ENCODE data around the gene SNAI3.
A peak's percentile ranks its signal among the peaks of the same experiment; 100 is the strongest.

SNAI3 gene

GRCh38 chr16:88700636-88701482, 14.6 kb upstream of the SNAI3 start:
- H3K36me3 ChIP-seq (ENCODE audit: control insufficient read depth in 2 of 2, insufficient read depth in 1 of 2, low read length in 2 of 2): peaks cover 0 to 48% of the 10 kb centered on the region in 2 experiments; a peak in 2 of 3 replicates
- no peak overlapping the region for H3K4me3 ChIP-seq (ENCODE audit: low read depth, low read length)
- no peaks in the 10 kb centered on the region for H3K9me3 ChIP-seq (ENCODE audit: control insufficient read depth, insufficient read depth, low read depth, low read length)
- POLR2A ChIA-PET: interaction anchor here (1.0 to 1.2 kb wide), 2 partner anchors 28 to 38 kb away, joined by 3 read pairs; partner anchors contain the start of gene MVD
- CTCF ChIA-PET: interaction anchor here (0.5 to 1.3 kb wide), 4 partner anchors 16 to 50 kb away, joined by 3 to 5 read pairs (median 4); no protein-coding TSS in a partner anchor
- no peaks in the 10 kb centered on the region for H3K4me1 ChIP-seq (ENCODE audit: control insufficient read depth, insufficient read depth, low read length)
- TF ChIP-seq EGR2 (tag by site-specific recombination; IDR thresholded peaks at IDR 0.05; ENCODE audit: low read depth): 0 out of 2 replicates have a peak, but pooled peaks have one; percentile 21
- TF ChIP-seq ZSCAN16 (tag by site-specific recombination; IDR thresholded peaks at IDR 0.05): no peak
- TF ChIP-seq ZFHX2 (tag by site-specific recombination; conservative IDR thresholded peaks at IDR 0.05): 0 out of 2 replicates have a peak, but pooled peaks have one; percentile 7
- no peak for TF ChIP-seq GFI1B (tag by site-specific recombination; IDR thresholded peaks at IDR 0.05)
- H3K27ac ChIP-seq (ENCODE audit: extremely low read depth, low read depth, low read length): no peak overlapping the region

GRCh38 chr16:88700322-88700635, 14.0 kb upstream of the SNAI3 start:
- ChIA-PET POLR2A (interaction anchor here (1.0 to 1.2 kb wide), 2 partner anchors 27 to 38 kb away, joined by 3 read pairs; partner anchors contain the start of gene MVD), CTCF (interaction anchor here (0.6 to 0.9 kb wide), 2 partner anchors 13 to 17 kb away, joined by 3 read pairs; partner anchors contain the start of gene SNAI3)
- H3K36me3 ChIP-seq (ENCODE audit: control insufficient read depth in 2 of 2, insufficient read depth in 1 of 2, low read length in 2 of 2): peaks cover 0 to 49% of the 10 kb centered on the region in 2 experiments; a peak in 2 of 3 replicates
- no peaks in the 10 kb centered on the region for H3K4me1 ChIP-seq (ENCODE audit: control insufficient read depth, insufficient read depth, low read length)
- H3K27ac ChIP-seq (ENCODE audit: extremely low read depth, low read depth, low read length): no peak overlapping the region
- TF ChIP-seq ZNF843 (tag by site-specific recombination; IDR thresholded peaks at IDR 0.05) (no peak), ZNF621 (tag by site-specific recombination; IDR thresholded peaks at IDR 0.05) (no peak), ZBTB49 (tag by site-specific recombination; IDR thresholded peaks at IDR 0.05; ENCODE audit: low read depth) (no peak), ZSCAN23 (tag by site-specific recombination; IDR thresholded peaks at IDR 0.05) (no peak), ZNF2 (tag by site-specific recombination; IDR thresholded peaks at IDR 0.05) (no peak), ZNF555 (tag by site-specific recombination; conservative IDR thresholded peaks at IDR 0.05) (no peak), ZBTB6 (tag by site-specific recombination; IDR thresholded peaks at IDR 0.05) (no peak), ZNF548 (tag by site-specific recombination; IDR thresholded peaks at IDR 0.05) (no peak), ZNF335 (tag by site-specific recombination; conservative IDR thresholded peaks at IDR 0.05) (no peak), ZNF341 (tag by site-specific recombination; IDR thresholded peaks at IDR 0.05; ENCODE audit: low read depth) (no peak), BCL11A (tag by site-specific recombination; IDR thresholded peaks at IDR 0.05; ENCODE audit: low read depth) (no peak), PRDM2 (tag by site-specific recombination; IDR thresholded peaks at IDR 0.05; ENCODE audit: borderline replicate concordance) (no peak), ZNF664 (tag by site-specific recombination; IDR thresholded peaks at IDR 0.05) (no peak), ZNF701 (tag by site-specific recombination; IDR thresholded peaks at IDR 0.05) (no peak), REPIN1 (tag by site-specific recombination; IDR thresholded peaks at IDR 0.05; ENCODE audit: low read depth) (no peak), PATZ1 (tag by site-specific recombination; IDR thresholded peaks at IDR 0.05) (no peak), SP3 (tag by site-specific recombination; IDR thresholded peaks at IDR 0.05) (no peak), ZNF571 (tag by site-specific recombination; IDR thresholded peaks at IDR 0.05) (no peak), YY2 (tag by site-specific recombination; IDR thresholded peaks at IDR 0.05) (no peak)
- no peaks in the 10 kb centered on the region for H3K9me3 ChIP-seq (ENCODE audit: control insufficient read depth, insufficient read depth, low read depth, low read length)
- H3K4me3 ChIP-seq (ENCODE audit: low read depth, low read length): no peak overlapping the region
